GM12891 (cell line): ENCODE measurements around the gene BMP4.

Experiments
- DNase-seq: peaks from one replicate; pipeline ENCODE4 v3.0.0; 2011; ENCODE audit warnings: low spot score; ENCODE audit not compliant: insufficient read length
- FAIRE-seq: peaks from 2 replicates; lab custom pipeline; 2011; peaks lifted over from hg19 to GRCh38; lab: Jason Lieb, UNC
- PAX5 ChIP-seq: IDR thresholded peaks from 2 replicates; pipeline ENCODE4 v1.6.1; 2011; ENCODE audit warnings: low read length, moderate library complexity, mild to moderate bottlenecking; ENCODE audit not compliant: insufficient read depth, severe bottlenecking
- POLR2A ChIP-seq: IDR thresholded peaks from 2 replicates; pipeline ENCODE4 v1.6.1; 2011; ENCODE audit warnings: low read depth, low read length, control low read depth
- POLR2AphosphoS5 ChIP-seq: IDR thresholded peaks from 2 replicates; pipeline ENCODE4 v1.6.1; 2011; ENCODE audit warnings: low read depth, low read length, control low read depth
- POU2F2 ChIP-seq: IDR thresholded peaks from 2 replicates; pipeline ENCODE4 v1.6.1; 2011; ENCODE audit warnings: low read depth, mild to moderate bottlenecking, control low read depth, low read length, moderate library complexity
- SPI1 ChIP-seq: IDR thresholded peaks from 2 replicates; pipeline ENCODE4 v1.6.1; 2011; ENCODE audit warnings: low read depth, low read length, control low read depth
- TAF1 ChIP-seq: IDR thresholded peaks from 2 replicates; pipeline ENCODE4 v1.6.1; 2011; ENCODE audit warnings: low read depth, low read length, control low read depth

Gene BMP4

GRCh38 chr14:53946404-53947093, 10.1 kb downstream of the BMP4 start:
- FAIRE-seq = no peak

GRCh38 chr14:53946071-53946403, 10.6 kb downstream of the BMP4 start:
- TF ChIP-seq POLR2AphosphoS5 (no peak), PAX5 (no peak), POU2F2 (no peak), TAF1 (no peak), POLR2A (no peak), SPI1 (no peak)
- no peak for FAIRE-seq
- DNase-seq = no peak

More at GRCh38 chr14:53946404-53947093, 10.1 kb downstream of the BMP4 start:
- TF ChIP-seq SPI1 = no peak
- no peak for TF ChIP-seq PAX5
- TF ChIP-seq POLR2A = no peak
- no peak for TF ChIP-seq TAF1
- DNase-seq = no peak

GRCh38 chr14:53943751-53944083, 12.9 kb downstream of the BMP4 start:
- FAIRE-seq (no peak), DNase-seq (no peak)
- no peak for TF ChIP-seq POLR2A

- no peak for DNase-seq
- FAIRE-seq = no peak
- TF ChIP-seq PAX5 = no peak
- no peak for TF ChIP-seq POU2F2
- TF ChIP-seq TAF1 = no peak
- TF ChIP-seq SPI1 = no peak
- no peak for TF ChIP-seq POLR2A
- no peak for TF ChIP-seq POLR2AphosphoS5
Measured at GRCh38 chr14:53942970-53943750, 13.5 kb downstream of the BMP4 start.

GRCh38 chr14:53938136-53938837, 18.3 kb downstream of the BMP4 start:
- FAIRE-seq (no peak), DNase-seq (no peak)
- TF ChIP-seq TAF1 (no peak), POLR2AphosphoS5 (no peak), POLR2A (no peak), POU2F2 (no peak), PAX5 (no peak), SPI1 (no peak)

GRCh38 chr14:53934778-53935414, 21.7 kb downstream of the BMP4 start:
- no peak for FAIRE-seq
- no peak for TF ChIP-seq POU2F2
- TF ChIP-seq POLR2A = no peak
- TF ChIP-seq POLR2AphosphoS5 = no peak
- TF ChIP-seq PAX5 = no peak
- TF ChIP-seq SPI1 = no peak
- TF ChIP-seq TAF1 = no peak
- DNase-seq = no peak

- no peak for DNase-seq
- TF ChIP-seq TAF1 = no peak
- FAIRE-seq = no peak
Measured at GRCh38 chr14:53932966-53933365, 23.7 kb downstream of the BMP4 start.

- FAIRE-seq (no peak), DNase-seq (no peak)
- TF ChIP-seq PAX5 (no peak), POLR2AphosphoS5 (no peak), TAF1 (no peak), SPI1 (no peak), POU2F2 (no peak), POLR2A (no peak)
Measured at GRCh38 chr14:53929871-53930715, 26.5 kb downstream of the BMP4 start.

GRCh38 chr14:53927171-53927570, 29.5 kb downstream of the BMP4 start:
- no peak for DNase-seq
- no peak for FAIRE-seq
- TF ChIP-seq PAX5 = no peak
- TF ChIP-seq TAF1 = no peak
- no peak for TF ChIP-seq SPI1
- TF ChIP-seq POLR2A = no peak
- no peak for TF ChIP-seq POLR2AphosphoS5
- TF ChIP-seq POU2F2 = no peak

GRCh38 chr14:53925201-53925766, 31.3 kb downstream of the BMP4 start:
- no peak for TF ChIP-seq POLR2AphosphoS5
- no peak for FAIRE-seq

More at GRCh38 chr14:53925201-53925766, 31.3 kb downstream of the BMP4 start:
- DNase-seq = no peak
